ENCODE results near the gene EXOC2. TPM values are rescaled to one million over a fixed set of nuclear protein-coding genes. Genes with fewer than 3 reads are reported as not detected.
"Not testable (repeated sequence)": the region's sequence is repeated elsewhere in the genome, so short reads cannot be mapped to it uniquely, and the experiment has no call there.

The EXOC2 gene
- total RNA-seq, 1 experiment from 2014 or later, result 24.5 TPM

GRCh38 chr6:665403-666267 lies 27.3 kb downstream of the EXOC2 start (continued):
- TF ChIP-seq JUND (IDR thresholded peaks at IDR 0.05), result no peak
- TF ChIP-seq SRF (IDR thresholded peaks at IDR 0.05; ENCODE audit: low read depth), result no peak

- peaks cover 42% of the 10 kb centered on the region for H3K79me2 ChIP-seq (ENCODE audit: insufficient read depth, low read length)
- CTCF ChIA-PET; H3K36me3 ChIP-seq (ENCODE audit: control insufficient read depth in 1 of 2, insufficient read depth in 2 of 2, low read length in 2 of 2); BruUV-seq (replicated peaks); H3K27ac ChIP-seq (ENCODE audit: low read depth, low read length); H3K9me3 ChIP-seq (ENCODE audit: control insufficient read depth in 1 of 2, insufficient read depth in 1 of 2, low read depth in 1 of 2, low read length in 2 of 2); H4K20me1 ChIP-seq (ENCODE audit: insufficient read depth); ATAC-seq; H3K9ac ChIP-seq (ENCODE audit: low read length); POLR2A ChIA-PET; H3K4me2 ChIP-seq (ENCODE audit: low read length); H2AFZ ChIP-seq (ENCODE audit: low read depth, low read length, poor library complexity, severe bottlenecking); RAD21 ChIA-PET (ENCODE audit: low non-redundant PET in 1 of 2, low total read pairs in 2 of 2, uncharacterized antibody in 2 of 2, unreplicated experiment in 2 of 2); intact Hi-C loops (cut with micrococcal nuclease); H3K9me2 ChIP-seq (ENCODE audit: insufficient read depth); DNase-seq (ENCODE audit: low read depth, low spot score); H3K4me3 ChIP-seq (replicated peaks in 1 of 2; ENCODE audit: low read depth in 1 of 2, low read length in 2 of 2); H3K27me3 ChIP-seq (ENCODE audit: insufficient read depth, low read length): not testable (repeated sequence)
- peaks cover 0 to 11% of the 10 kb centered on the region in 2 experiments; a peak in 2 of 4 replicates for H3K4me1 ChIP-seq (ENCODE audit: control insufficient read depth in 1 of 2, insufficient read depth in 2 of 2, low read length in 2 of 2)
Measured at GRCh38 chr6:663788-664187, 29.2 kb downstream of the EXOC2 start.

GRCh38 chr6:659716-660581 lies 33.0 kb downstream of the EXOC2 start:
- intact Hi-C loops (cut with micrococcal nuclease), result no loop called here
- Histone ChIP-seq H3K4me1 (ENCODE audit: control insufficient read depth in 1 of 2, insufficient read depth in 2 of 2, low read length in 2 of 2) (peaks cover 0 to 11% of the 10 kb centered on the region in 2 experiments; a peak in 2 of 4 replicates), H3K27ac (ENCODE audit: low read depth, low read length) (no peak overlapping the region), H3K9ac (ENCODE audit: low read length) (no peak overlapping the region), H3K9me3 (ENCODE audit: control insufficient read depth in 1 of 2, insufficient read depth in 1 of 2, low read depth in 1 of 2, low read length in 2 of 2) (no peaks in the 10 kb centered on the region), H4K20me1 (ENCODE audit: insufficient read depth) (no peaks in the 10 kb centered on the region), H3K27me3 (ENCODE audit: insufficient read depth, low read length) (no peaks in the 10 kb centered on the region), H2AFZ (ENCODE audit: low read depth, low read length, poor library complexity, severe bottlenecking) (no peak overlapping the region), H3K4me3 (replicated peaks in 1 of 2; ENCODE audit: low read depth in 1 of 2, low read length in 2 of 2) (no peak overlapping the region), H3K4me2 (ENCODE audit: low read length) (no peak overlapping the region), H3K36me3 (ENCODE audit: control insufficient read depth in 1 of 2, insufficient read depth in 2 of 2, low read length in 2 of 2) (no peaks in the 10 kb centered on the region), H3K9me2 (ENCODE audit: insufficient read depth) (no peaks in the 10 kb centered on the region), H3K79me2 (ENCODE audit: insufficient read depth, low read length) (peaks cover 48% of the 10 kb centered on the region)
- ChIA-PET CTCF (no interaction called here), RAD21 (ENCODE audit: low non-redundant PET in 1 of 2, low total read pairs in 2 of 2, uncharacterized antibody in 2 of 2, unreplicated experiment in 2 of 2) (no interaction called here), POLR2A (no interaction called here)
- DNase-seq (ENCODE audit: low read depth, low spot score) (no peak), ATAC-seq (no peak)
- no TSS peak for BruUV-seq (replicated peaks)
- TF ChIP-seq EZH2phosphoT487 (IDR thresholded peaks at IDR 0.05; ENCODE audit: borderline replicate concordance) (no peak), JUND (IDR thresholded peaks at IDR 0.05) (no peak), ATF3 (IDR thresholded peaks at IDR 0.05) (no peak), CEBPB (IDR thresholded peaks at IDR 0.05; ENCODE audit: low read depth) (no peak), SIN3A (IDR thresholded peaks at IDR 0.05; ENCODE audit: low read depth) (no peak), YY1 (IDR thresholded peaks at IDR 0.05; ENCODE audit: extremely low read depth, insufficient replicate concordance, low read depth, low read length) (no peak), ZBTB33 (IDR thresholded peaks at IDR 0.05; ENCODE audit: extremely low read depth, insufficient replicate concordance, low read length) (no peak), EZH2 (IDR thresholded peaks at IDR 0.05) (no peak), SRF (IDR thresholded peaks at IDR 0.05; ENCODE audit: low read depth) (no peak), SP1 (IDR thresholded peaks at IDR 0.05; ENCODE audit: low read depth) (no peak), POLR2AphosphoS5 (IDR thresholded peaks at IDR 0.05; ENCODE audit: low read depth, low read length) (no peak), FOSL1 (IDR thresholded peaks at IDR 0.05; ENCODE audit: low read depth) (no peak), ZNF274 (IDR thresholded peaks at IDR 0.05; ENCODE audit: low read depth, low read length) (no peak), EGR1 (IDR thresholded peaks at IDR 0.05; ENCODE audit: low read depth) (no peak), CBX3 (IDR thresholded peaks at IDR 0.05; ENCODE audit: low read depth) (no peak)

All from HCT116 (cell line).